Stomach smooth muscle (tissue), 2 donors: ENCODE measurements around the gene MLLT3.

Experiments
- H3K27ac ChIP-seq: one replicate; pipeline ENCODE4 v1.7.0; 2013; ENCODE audit warnings: mild to moderate bottlenecking, low read length, inconsistent platforms
- H3K27me3 ChIP-seq, 2 donors: one replicate each; pipeline ENCODE4 v1.7.0; 2013; ENCODE audit warnings: low read length in 2 of 2; ENCODE audit not compliant: insufficient read depth in 2 of 2, control insufficient read depth in 1 of 2
- H3K36me3 ChIP-seq, 2 donors: one replicate each; pipeline ENCODE4 v1.7.0; 2013; ENCODE audit warnings: low read length in 2 of 2; ENCODE audit not compliant: control insufficient read depth in 2 of 2, insufficient read depth in 2 of 2
- H3K4me1 ChIP-seq: one replicate; pipeline ENCODE4 v1.7.0; 2013; ENCODE audit warnings: low read length; ENCODE audit not compliant: control insufficient read depth, insufficient read depth
- H3K4me3 ChIP-seq, 2 donors: one replicate each; pipeline ENCODE4 v1.7.0; 2013; ENCODE audit warnings: low read length in 2 of 2
- H3K9ac ChIP-seq, 2 donors: one replicate each; pipeline ENCODE4 v1.7.0; 2013; ENCODE audit warnings: low read length in 2 of 2, mild to moderate bottlenecking in 1 of 2
- H3K9me3 ChIP-seq, 2 donors: one replicate each; pipeline ENCODE4 v1.7.0; 2013; ENCODE audit warnings: low read length in 2 of 2; ENCODE audit not compliant: control insufficient read depth in 2 of 2
- donor health status: healthy.
- donor health status: Pancreatic carcinoma.

The MLLT3 gene

DNA sequence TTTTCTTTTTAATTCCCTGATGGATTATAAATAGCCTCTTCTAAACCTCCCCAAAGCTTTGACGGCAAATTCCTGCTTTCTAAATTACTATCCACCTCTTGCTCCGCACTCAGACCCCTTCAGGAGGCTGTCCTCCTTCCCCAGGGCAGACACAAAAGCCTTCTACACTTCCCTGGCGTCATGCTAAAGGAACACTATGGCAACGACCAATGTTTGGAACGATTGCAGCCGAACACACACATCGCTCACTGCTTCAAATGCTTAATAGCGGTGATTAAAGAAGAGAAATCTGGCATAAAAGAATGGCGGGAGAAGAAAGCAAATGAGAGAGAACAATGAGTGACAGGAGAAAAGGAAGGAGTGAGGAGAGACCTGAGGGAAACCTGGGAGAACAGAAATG, 297.3 kb downstream of the MLLT3 start:
- no peaks in the 10 kb centered on the region for H3K27me3 ChIP-seq

GRCh38 chr9:20322212-20322611, 300.1 kb downstream of the MLLT3 start:
- Histone ChIP-seq H3K27ac (no peak overlapping the region), H3K27me3 (no peaks in the 10 kb centered on the region), H3K4me3 (no peak overlapping the region), H3K9ac (no peak overlapping the region), H3K36me3 (no peaks in the 10 kb centered on the region), H3K9me3 (no peaks in the 10 kb centered on the region), H3K4me1 (peaks cover 18% of the 10 kb centered on the region)

More for the DNA sequence above, 297.3 kb downstream of the MLLT3 start:
- Histone ChIP-seq H3K9ac (no peak overlapping the region), H3K4me1 (peaks cover 9% of the 10 kb centered on the region), H3K9me3 (no peaks in the 10 kb centered on the region), H3K4me3 (no peak overlapping the region), H3K27ac (no peak overlapping the region), H3K36me3 (no peaks in the 10 kb centered on the region)

DNA sequence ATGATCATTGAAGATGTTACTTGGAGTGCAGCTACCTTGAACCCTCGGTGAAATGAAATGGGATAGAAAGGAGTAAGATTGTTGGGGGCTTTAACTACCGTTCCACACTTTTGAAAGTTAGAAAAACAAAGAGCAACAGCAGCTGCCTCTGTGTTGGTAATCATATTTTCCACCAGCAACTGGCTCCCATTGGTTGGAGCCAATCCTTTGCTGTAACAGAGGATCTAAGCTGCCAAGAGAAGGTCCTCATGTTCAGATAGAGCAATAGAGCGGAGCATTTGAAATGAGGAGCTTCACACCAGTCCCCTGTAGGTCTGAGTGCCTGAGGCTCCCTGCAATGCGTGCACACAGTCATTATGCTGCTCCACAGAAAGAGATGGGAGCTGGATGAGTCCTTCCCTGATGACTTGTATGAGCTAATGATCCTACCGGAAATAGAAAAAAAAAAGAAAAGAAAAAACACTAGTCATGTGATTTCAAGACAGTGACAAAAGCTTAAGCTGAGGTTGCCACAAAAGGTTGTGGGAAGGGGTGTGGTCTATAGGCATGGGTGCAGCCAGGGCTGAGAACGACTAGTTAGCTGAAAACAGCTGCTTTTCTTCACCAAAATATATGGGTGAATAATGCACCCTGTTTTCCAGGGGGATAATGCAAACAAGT, 300.7 kb downstream of the MLLT3 start:
- Histone ChIP-seq H3K9ac (no peak overlapping the region), H3K36me3 (no peaks in the 10 kb centered on the region), H3K9me3 (peaks cover 0 to 1% of the 10 kb centered on the region in 2 donors), H3K27ac (no peak overlapping the region), H3K27me3 (no peaks in the 10 kb centered on the region), H3K4me1 (peaks cover 18% of the 10 kb centered on the region), H3K4me3 (no peak overlapping the region)

GRCh38 chr9:20320921-20321320, 301.4 kb downstream of the MLLT3 start:
- Histone ChIP-seq H3K27ac (no peak overlapping the region), H3K9ac (no peak overlapping the region), H3K9me3 (peaks cover 0 to 3% of the 10 kb centered on the region in 2 donors), H3K4me3 (no peak overlapping the region), H3K36me3 (no peaks in the 10 kb centered on the region), H3K27me3 (no peaks in the 10 kb centered on the region), H3K4me1 (peaks cover 18% of the 10 kb centered on the region)

DNA sequence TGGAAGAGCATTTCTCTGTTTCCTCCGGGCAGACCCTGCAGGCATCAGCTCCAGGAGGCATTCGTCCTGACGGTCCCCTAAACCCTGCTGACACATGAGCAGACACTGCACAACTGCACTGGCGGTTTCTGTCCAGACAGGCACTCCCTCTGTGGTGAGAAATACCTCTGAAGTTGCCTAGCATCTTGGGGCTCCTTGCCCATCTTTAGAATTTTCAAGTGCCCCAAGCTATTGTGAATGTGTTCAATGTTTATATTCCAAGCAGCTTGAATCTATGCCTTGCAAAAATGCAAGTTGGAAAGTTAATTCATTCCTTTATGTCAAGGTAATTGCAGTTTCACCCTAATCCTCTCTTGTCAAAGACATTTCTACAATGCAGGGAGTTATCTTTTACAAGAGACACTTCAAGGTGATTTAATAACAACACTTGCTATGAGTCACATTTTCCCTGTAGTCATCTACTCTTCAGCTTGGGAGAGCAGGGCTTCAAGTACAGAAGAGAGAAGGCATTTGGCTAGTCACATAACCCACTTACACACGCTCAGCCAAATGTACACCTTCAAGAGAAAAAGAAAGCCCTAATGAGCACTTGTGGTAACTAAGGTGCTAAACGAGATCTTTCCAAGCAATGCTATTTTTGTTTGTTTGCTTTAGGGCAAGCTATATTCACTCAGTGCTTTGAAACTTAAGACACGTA, 302.5 kb downstream of the MLLT3 start:
- no peak overlapping the region for H3K9ac ChIP-seq
- peaks cover 18% of the 10 kb centered on the region for H3K4me1 ChIP-seq
- H3K27me3 ChIP-seq, result no peaks in the 10 kb centered on the region
- peaks cover 0 to 3% of the 10 kb centered on the region in 2 donors for H3K9me3 ChIP-seq
- peak overlapping the region; percentile 24 for H3K27ac ChIP-seq
- no peak overlapping the region for H3K4me3 ChIP-seq
- H3K36me3 ChIP-seq, result no peaks in the 10 kb centered on the region

- H3K9ac ChIP-seq, result no peak overlapping the region
- no peaks in the 10 kb centered on the region for H3K36me3 ChIP-seq
- no peak overlapping the region for H3K4me3 ChIP-seq
- H3K4me1 ChIP-seq, result peaks cover 18% of the 10 kb centered on the region
- no peaks in the 10 kb centered on the region for H3K27me3 ChIP-seq
- peaks cover 0 to 3% of the 10 kb centered on the region in 2 donors for H3K9me3 ChIP-seq
- H3K27ac ChIP-seq, result no peak overlapping the region
Measured at GRCh38 chr9:20319241-20319640, 303.1 kb downstream of the MLLT3 start.

- Histone ChIP-seq H3K36me3 (no peaks in the 10 kb centered on the region), H3K9me3 (peaks cover 0 to 3% of the 10 kb centered on the region in 2 donors), H3K27ac (no peak overlapping the region), H3K4me1 (peaks cover 18% of the 10 kb centered on the region), H3K9ac (no peak overlapping the region), H3K4me3 (no peak overlapping the region), H3K27me3 (no peaks in the 10 kb centered on the region)
Measured at GRCh38 chr9:20317701-20318100, 304.6 kb downstream of the MLLT3 start.

DNA sequence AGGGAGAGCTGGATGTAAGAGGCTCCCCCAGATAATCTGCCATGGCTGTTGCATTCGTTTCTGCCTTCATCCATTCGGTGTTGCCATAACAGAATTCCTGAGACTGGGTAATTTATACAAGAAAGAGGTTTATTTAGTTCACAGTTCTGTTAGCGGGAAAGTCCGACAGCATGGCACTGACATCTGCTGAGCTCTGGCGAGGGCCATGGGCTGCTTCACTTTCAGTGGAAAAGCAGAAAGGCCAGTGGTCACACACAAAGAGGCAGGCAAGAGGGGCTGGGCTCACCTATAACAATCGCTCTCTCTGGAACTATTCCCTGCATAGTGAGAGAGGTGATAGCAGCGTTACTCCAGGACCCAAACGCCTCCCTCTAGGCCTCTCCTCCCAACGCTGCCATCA, 305.9 kb downstream of the MLLT3 start:
- no peak overlapping the region for H3K9ac ChIP-seq
- H3K36me3 ChIP-seq, result no peaks in the 10 kb centered on the region
- no peaks in the 10 kb centered on the region for H3K27me3 ChIP-seq
- peaks cover 18% of the 10 kb centered on the region for H3K4me1 ChIP-seq
- no peak overlapping the region for H3K4me3 ChIP-seq
- no peak overlapping the region for H3K27ac ChIP-seq
- H3K9me3 ChIP-seq, result peaks cover 0 to 3% of the 10 kb centered on the region in 2 donors

- H3K36me3 ChIP-seq, result no peaks in the 10 kb centered on the region
- H3K27ac ChIP-seq, result no peak overlapping the region
- peaks cover 0 to 3% of the 10 kb centered on the region in 2 donors for H3K9me3 ChIP-seq
- no peak overlapping the region for H3K4me3 ChIP-seq
- no peaks in the 10 kb centered on the region for H3K27me3 ChIP-seq
- H3K9ac ChIP-seq, result no peak overlapping the region
- peaks cover 14% of the 10 kb centered on the region for H3K4me1 ChIP-seq
Measured at GRCh38 chr9:20315677-20316076, 306.6 kb downstream of the MLLT3 start.

DNA sequence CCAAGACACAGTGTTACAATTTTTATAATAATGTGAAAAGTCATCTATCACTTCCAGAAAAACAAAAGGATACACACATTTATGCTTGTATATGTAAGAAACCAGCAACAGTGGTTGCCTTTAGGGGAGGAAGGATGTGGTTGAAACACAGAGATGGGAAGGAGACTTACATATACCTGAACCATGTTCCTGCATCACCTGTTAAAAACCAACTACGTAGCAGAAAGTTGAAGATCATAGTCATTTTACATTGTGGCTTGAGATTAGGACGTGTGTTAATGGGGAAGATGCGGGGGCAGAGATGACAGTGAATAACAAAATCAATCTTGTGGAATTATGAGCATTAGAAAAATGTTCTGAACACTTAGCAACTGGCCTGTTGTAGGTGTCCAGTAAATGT, 307.3 kb downstream of the MLLT3 start:
- H3K4me3 ChIP-seq, result no peak overlapping the region
- H3K36me3 ChIP-seq, result no peaks in the 10 kb centered on the region
- H3K9me3 ChIP-seq, result peaks cover 0 to 3% of the 10 kb centered on the region in 2 donors
- no peak overlapping the region for H3K27ac ChIP-seq
- no peaks in the 10 kb centered on the region for H3K27me3 ChIP-seq
- H3K4me1 ChIP-seq, result peaks cover 8% of the 10 kb centered on the region
- H3K9ac ChIP-seq, result no peak overlapping the region

- Histone ChIP-seq H3K36me3 (no peaks in the 10 kb centered on the region), H3K9me3 (peaks cover 0 to 3% of the 10 kb centered on the region in 2 donors), H3K27ac (no peak overlapping the region), H3K27me3 (no peaks in the 10 kb centered on the region), H3K9ac (no peak overlapping the region), H3K4me3 (no peak overlapping the region), H3K4me1 (no peaks in the 10 kb centered on the region)
Measured at GRCh38 chr9:20313415-20313814, 308.9 kb downstream of the MLLT3 start.
